Cardiac fibroblast (primary cell): ENCODE data around the gene LMNA.
"Not testable (repeated sequence)": the region's sequence is repeated elsewhere in the genome, so short reads cannot be mapped to it uniquely, and the experiment has no call there.

Experiments used
- DNase-seq, 2 donors: peaks; one replicate each; pipeline versions ENCODE4 v3.0.0 to v3.0.0-alpha.2; 2010; ENCODE audit warnings: low read depth in 2 of 2
- H3K4me3 ChIP-seq, 2 donors: replicated peaks in 1 of 2; 1 replicate in 1 of 2; 2 replicates in 1 of 2; pipeline ENCODE4 v1.5.1; 2011; ENCODE audit warnings: low read depth in 2 of 2, low read length in 2 of 2, mild to moderate bottlenecking in 2 of 2, moderate library complexity in 1 of 2
- CTCF ChIP-seq: IDR thresholded peaks from one replicate; pipeline ENCODE4 v1.5.1; 2011; ENCODE audit warnings: low read depth, mild to moderate bottlenecking, low read length, inconsistent platforms

Gene LMNA

GRCh38 chr1:156165083-156165482 is 50.6 kb downstream of the LMNA start:
- TF ChIP-seq CTCF = no peak
- no peak overlapping the region for H3K4me3 ChIP-seq
- DNase-seq = peak in 1 of 2 donors; percentile 50

- no peak for TF ChIP-seq CTCF
- no peak overlapping the region for H3K4me3 ChIP-seq
- peak; percentile 77 to 84 for DNase-seq
These were observed 53.0 kb downstream of the LMNA start for GRCh38 chr1:156167536-156167935.

- no peak for TF ChIP-seq CTCF
- no peak for DNase-seq
- no peak overlapping the region for H3K4me3 ChIP-seq
These were observed 58.4 kb downstream of the LMNA start for GRCh38 chr1:156172696-156173470.

- TF ChIP-seq CTCF = no peak
- DNase-seq = no peak
- no peak overlapping the region for H3K4me3 ChIP-seq
These were observed 62.2 kb downstream of the LMNA start for GRCh38 chr1:156176610-156177210.

- no peak for TF ChIP-seq CTCF
- H3K4me3 ChIP-seq = no peak overlapping the region
- no peak for DNase-seq
These were observed 63.6 kb downstream of the LMNA start for GRCh38 chr1:156177919-156178654.

GRCh38 chr1:156180471-156180870 is 66.0 kb downstream of the LMNA start:
- no peak overlapping the region for H3K4me3 ChIP-seq
- DNase-seq = no peak
- no peak for TF ChIP-seq CTCF

GRCh38 chr1:156181391-156181924 is 66.9 kb downstream of the LMNA start:
- not testable (repeated sequence) for H3K4me3 ChIP-seq, DNase-seq

GRCh38 chr1:156182010-156182779 is 67.7 kb downstream of the LMNA start:
- DNase-seq = not testable (repeated sequence)

GRCh38 chr1:156186347-156187177 is 72.1 kb downstream of the LMNA start:
- DNase-seq = not testable (repeated sequence)

More at GRCh38 chr1:156182010-156182779, 67.7 kb downstream of the LMNA start:
- H3K4me3 ChIP-seq = not testable (repeated sequence)

More at GRCh38 chr1:156186347-156187177, 72.1 kb downstream of the LMNA start:
- H3K4me3 ChIP-seq = not testable (repeated sequence)
